Tibial nerve (tissue), 4 donors: Measurements from ENCODE around the gene VEGFB. TPM values are rescaled to one million over a fixed set of nuclear protein-coding genes. Genes with fewer than 3 reads are reported as not detected.
A peak's percentile ranks its signal among the peaks of the same experiment; 100 is the strongest.

Experiments
- DNase-seq, 2 donors: peaks; one replicate each; pipeline ENCODE4 v3.0.0-alpha.2; 2019; ENCODE audit warnings: low spot score in 2 of 2
- H3K27ac ChIP-seq, 4 donors: fragments of 200-600 bp; sonication (generic) in 3 of 4; one replicate each; pipeline ENCODE4 v1.5.1; 2017 to 2019; ENCODE audit warnings: mild to moderate bottlenecking in 1 of 4
- H3K27me3 ChIP-seq, 2 donors: fragments of 200-600 bp; sonication (generic) in 1 of 2; one replicate each; pipeline versions ENCODE4 v1.5.1 to v1.6.0; 2017 to 2019
- H3K36me3 ChIP-seq, 3 donors: fragments of 200-600 bp; sonication (generic); one replicate each; pipeline ENCODE4 v1.5.1; 2018 to 2019
- H3K4me1 ChIP-seq, 4 donors: fragments of 200-600 bp; sonication (generic) in 3 of 4; one replicate each; pipeline ENCODE4 v1.5.1; 2017 to 2019
- H3K4me3 ChIP-seq, 4 donors: fragments of 200-600 bp; sonication (generic) in 3 of 4; one replicate each; pipeline ENCODE4 v1.5.1; 2017 to 2019; ENCODE audit warnings: mild to moderate bottlenecking in 1 of 4, moderate library complexity in 1 of 4
- H3K9me3 ChIP-seq, 4 donors: fragments of 200-600 bp; sonication (generic) in 3 of 4; one replicate each; pipeline ENCODE4 v1.5.1; 2017 to 2019
- EP300 ChIP-seq, 2 donors: sonication (generic); formaldehyde crosslinking; IDR thresholded peaks; one replicate each; pipeline ENCODE4 v1.6.1; 2017; ENCODE audit warnings: antibody characterized with exemption in 2 of 2, mild to moderate bottlenecking in 1 of 2
- POLR2A ChIP-seq, 2 donors: fragments of 450-650 bp; IDR thresholded peaks; one replicate each; pipeline ENCODE4 v1.6.1; 2017; ENCODE audit warnings: antibody characterized with exemption in 2 of 2, mild to moderate bottlenecking in 2 of 2, moderate library complexity in 2 of 2
- WGBS, 2 donors: methylation state at CpG; one replicate each; pipeline ENCODE4 v1.1.5; 2018; 5-methylcytosine and 5-hydroxymethylcytosine counted together
- total RNA-seq, 4 donors: library from RNA; depleted of rRNA; stranded (reverse); fragments of >200 nt; gene quantifications; one replicate each; pipeline ENCODE4 v1.1.0, GENCODE V29; 2016
- TF ChIP-seq, protein P1 (sequence below), 5 experiments: fragments of 200-600 bp in 3 of 5; fragments of 450-650 bp in 2 of 5; sonication (generic) in 3 of 5; IDR thresholded peaks; one replicate each; pipeline ENCODE4 v1.5.1; 2016 to 2019; ENCODE audit warnings: antibody characterized with exemption in 5 of 5, mild to moderate bottlenecking in 3 of 5, moderate library complexity in 2 of 5

VEGFB gene
- total RNA-seq, 4 donors from 2014 or later, result 84.3 to 129 (median 109) TPM

DNA sequence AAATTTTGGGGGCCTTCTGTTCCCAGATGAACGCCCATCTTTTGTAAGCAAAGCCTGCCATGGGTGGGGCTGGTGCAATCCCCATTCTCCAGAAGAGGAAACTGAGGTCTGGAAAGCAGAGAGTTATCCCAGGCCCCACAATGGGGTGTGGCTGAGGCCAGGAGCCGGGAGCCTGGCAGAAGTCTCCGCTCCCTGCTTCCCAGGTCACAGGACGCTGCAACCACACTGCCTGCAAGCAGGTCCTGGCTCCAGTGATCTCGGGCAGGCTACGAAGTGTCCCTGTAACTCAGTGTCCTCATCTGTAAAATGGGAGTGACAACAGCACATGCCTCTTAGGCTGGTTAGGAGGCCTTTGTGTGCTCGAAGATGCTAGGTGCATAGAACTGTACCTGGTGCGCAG lies 18.7 kb downstream of the VEGFB start:
- peaks cover 0 to 37% (median 0%) of the 10 kb centered on the region in 3 donors for H3K36me3 ChIP-seq
- peaks cover 0 to 55% (median 21%) of the 10 kb centered on the region in 4 donors for H3K4me1 ChIP-seq
- H3K27ac ChIP-seq, result peak overlapping the region in 2 of 4 donors; percentile 75 to 89
- TF ChIP-seq, protein P1, sequence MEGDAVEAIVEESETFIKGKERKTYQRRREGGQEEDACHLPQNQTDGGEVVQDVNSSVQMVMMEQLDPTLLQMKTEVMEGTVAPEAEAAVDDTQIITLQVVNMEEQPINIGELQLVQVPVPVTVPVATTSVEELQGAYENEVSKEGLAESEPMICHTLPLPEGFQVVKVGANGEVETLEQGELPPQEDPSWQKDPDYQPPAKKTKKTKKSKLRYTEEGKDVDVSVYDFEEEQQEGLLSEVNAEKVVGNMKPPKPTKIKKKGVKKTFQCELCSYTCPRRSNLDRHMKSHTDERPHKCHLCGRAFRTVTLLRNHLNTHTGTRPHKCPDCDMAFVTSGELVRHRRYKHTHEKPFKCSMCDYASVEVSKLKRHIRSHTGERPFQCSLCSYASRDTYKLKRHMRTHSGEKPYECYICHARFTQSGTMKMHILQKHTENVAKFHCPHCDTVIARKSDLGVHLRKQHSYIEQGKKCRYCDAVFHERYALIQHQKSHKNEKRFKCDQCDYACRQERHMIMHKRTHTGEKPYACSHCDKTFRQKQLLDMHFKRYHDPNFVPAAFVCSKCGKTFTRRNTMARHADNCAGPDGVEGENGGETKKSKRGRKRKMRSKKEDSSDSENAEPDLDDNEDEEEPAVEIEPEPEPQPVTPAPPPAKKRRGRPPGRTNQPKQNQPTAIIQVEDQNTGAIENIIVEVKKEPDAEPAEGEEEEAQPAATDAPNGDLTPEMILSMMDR (IDR thresholded peaks at IDR 0.05), result no peak
- no peak for TF ChIP-seq POLR2A (IDR thresholded peaks at IDR 0.05)
- no peak for TF ChIP-seq EP300 (IDR thresholded peaks at IDR 0.05)
- H3K9me3 ChIP-seq, result no peaks in the 10 kb centered on the region
- no peaks in the 10 kb centered on the region for H3K27me3 ChIP-seq
- peak overlapping the region in 2 of 4 donors; percentile 61 to 96 for H3K4me3 ChIP-seq
- 72 to 78% methylated on average over 6 to 8 of the region's 8 CpGs for whole genome bisulfite sequencing, 2 donors
- no peak for DNase-seq

DNA sequence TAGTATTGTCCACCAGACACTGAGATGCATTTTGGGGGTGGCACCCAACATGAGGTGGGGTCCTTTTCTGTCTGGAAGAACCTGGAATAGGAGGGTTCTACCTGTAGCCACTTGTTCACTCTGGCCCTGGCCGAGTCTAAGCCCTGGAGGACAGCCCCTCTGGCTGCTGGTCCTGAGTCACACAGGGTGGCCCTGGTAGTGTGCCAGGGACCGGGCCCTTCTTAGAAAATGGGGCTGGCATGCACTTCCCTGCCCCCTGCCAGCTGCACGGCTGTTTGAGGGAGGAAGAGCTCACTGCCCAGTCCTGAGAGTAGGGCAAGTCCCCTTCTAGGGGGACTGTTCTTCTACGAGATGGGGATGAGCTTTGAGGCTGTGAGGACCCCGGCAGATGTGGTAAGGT lies 19.1 kb downstream of the VEGFB start:
- Histone ChIP-seq H3K36me3 (peaks cover 0 to 41% (median 0%) of the 10 kb centered on the region in 3 donors), H3K4me1 (peaks cover 0 to 50% (median 21%) of the 10 kb centered on the region in 4 donors), H3K27me3 (no peaks in the 10 kb centered on the region), H3K4me3 (no peak overlapping the region), H3K9me3 (no peaks in the 10 kb centered on the region), H3K27ac (no peak overlapping the region)
- 32 to 43% methylated on average over 5 of the region's 5 CpGs for WGBS, 2 donors
- no peak for DNase-seq
- TF ChIP-seq, protein P1 (IDR thresholded peaks at IDR 0.05), result no peak
- TF ChIP-seq EP300 (IDR thresholded peaks at IDR 0.05) (no peak), POLR2A (IDR thresholded peaks at IDR 0.05) (no peak)

DNA sequence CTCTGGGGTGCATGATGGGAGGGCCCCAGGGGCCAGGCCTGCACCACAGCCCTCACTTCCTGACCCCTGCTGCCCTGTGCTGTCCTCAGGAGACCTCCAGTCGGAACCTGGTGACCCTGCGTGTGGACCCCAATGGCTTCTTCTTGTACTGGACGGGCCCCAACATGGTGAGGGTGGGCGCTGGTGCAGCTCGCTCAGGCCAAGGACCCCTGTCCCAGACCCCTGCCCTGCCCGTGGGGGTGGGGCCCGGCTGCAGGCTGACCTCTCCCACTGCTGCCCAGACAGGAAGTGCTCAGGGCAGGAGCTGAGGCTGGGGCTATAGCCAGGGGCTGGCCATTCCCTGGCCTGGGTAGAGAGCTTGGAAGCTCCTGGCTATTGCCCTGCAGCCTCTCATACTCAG lies 19.9 kb downstream of the VEGFB start:
- 69 to 81% methylated on average over 4 to 7 of the region's 7 CpGs for WGBS, 2 donors
- Histone ChIP-seq H3K9me3 (no peaks in the 10 kb centered on the region), H3K27me3 (no peaks in the 10 kb centered on the region), H3K27ac (no peak overlapping the region), H3K4me1 (peaks cover 0 to 42% (median 21%) of the 10 kb centered on the region in 4 donors), H3K4me3 (no peak overlapping the region), H3K36me3 (peaks cover 0 to 50% (median 6%) of the 10 kb centered on the region in 3 donors)
- no peak for TF ChIP-seq POLR2A (IDR thresholded peaks at IDR 0.05)
- TF ChIP-seq, protein P1 (IDR thresholded peaks at IDR 0.05), result no peak
- no peak for DNase-seq

DNA sequence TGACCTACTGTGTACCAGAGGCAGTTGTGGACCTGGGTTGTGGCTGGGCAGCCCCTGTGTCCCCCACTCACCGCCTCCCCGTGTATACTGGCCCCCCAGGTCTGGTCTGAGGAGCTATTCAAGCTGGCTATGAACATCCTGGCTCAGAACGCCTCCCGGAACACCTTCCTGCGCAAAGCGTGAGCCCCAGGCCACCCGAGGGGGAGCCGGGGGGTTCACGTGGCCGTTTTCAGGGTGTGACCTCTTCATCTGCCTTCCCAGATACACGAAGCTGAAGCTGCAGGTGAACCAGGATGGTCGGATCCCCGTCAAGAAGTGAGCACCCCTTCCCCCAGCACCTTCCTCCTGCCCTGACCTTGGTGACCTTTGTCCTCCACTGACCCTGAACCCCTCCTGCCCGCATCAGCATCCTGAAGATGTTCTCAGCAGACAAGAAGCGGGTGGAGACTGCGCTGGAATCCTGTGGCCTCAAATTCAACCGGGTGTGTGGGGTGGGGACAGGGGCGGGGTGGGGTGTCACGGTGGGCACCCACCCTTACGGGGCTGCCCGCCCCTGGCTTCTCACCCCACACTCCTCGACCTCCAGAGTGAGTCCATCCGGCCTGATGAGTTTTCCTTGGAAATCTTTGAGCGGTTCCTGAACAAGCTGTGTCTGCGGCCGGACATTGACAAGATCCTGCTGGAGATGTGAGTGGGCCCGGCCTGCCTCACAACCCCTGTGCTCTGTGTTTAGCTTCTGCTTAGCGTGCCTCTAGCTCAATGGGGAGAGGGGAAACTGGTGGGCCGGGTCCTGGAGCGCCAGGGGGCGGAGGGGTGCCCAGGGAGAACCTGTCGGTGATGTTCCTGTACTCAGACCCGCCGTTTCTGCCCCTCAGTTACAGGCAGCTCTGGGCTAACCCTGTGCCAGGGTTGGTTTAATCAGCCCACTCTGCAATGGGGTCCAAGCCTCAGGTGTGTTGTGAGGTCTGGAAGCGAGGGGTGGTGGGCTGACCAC lies 21.0 kb downstream of the VEGFB start:
- Histone ChIP-seq H3K9me3 (no peaks in the 10 kb centered on the region), H3K4me1 (peaks cover 0 to 32% (median 20%) of the 10 kb centered on the region in 4 donors), H3K27me3 (no peaks in the 10 kb centered on the region), H3K36me3 (peaks cover 0 to 61% (median 6%) of the 10 kb centered on the region in 3 donors), H3K4me3 (no peak overlapping the region), H3K27ac (no peak overlapping the region)
- DNase-seq, result no peak
- TF ChIP-seq EP300 (IDR thresholded peaks at IDR 0.05) (no peak), POLR2A (IDR thresholded peaks at IDR 0.05) (no peak)
- TF ChIP-seq, protein P1 (IDR thresholded peaks at IDR 0.05), result no peak
- WGBS, 2 donors, result 84 to 91% methylated on average over 17 to 28 of the region's 35 CpGs

DNA sequence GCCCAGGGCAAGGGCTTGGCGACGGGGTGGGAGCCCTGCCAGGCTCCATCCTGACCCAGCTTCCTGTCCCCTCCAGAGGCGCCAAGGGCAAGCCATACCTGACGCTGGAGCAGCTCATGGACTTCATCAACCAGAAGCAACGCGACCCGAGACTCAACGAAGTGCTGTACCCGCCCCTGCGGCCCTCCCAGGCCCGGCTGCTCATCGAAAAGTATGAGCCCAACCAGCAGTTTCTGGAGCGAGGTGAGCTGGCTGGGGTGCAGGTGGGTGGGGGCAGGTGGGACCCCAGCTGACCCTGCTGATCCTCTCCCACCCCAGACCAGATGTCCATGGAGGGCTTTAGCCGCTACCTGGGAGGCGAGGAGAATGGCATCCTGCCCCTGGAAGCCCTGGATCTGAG lies 21.9 kb downstream of the VEGFB start:
- WGBS, 2 donors, result 75 to 93% methylated on average over 5 to 13 of the region's 15 CpGs
- H3K36me3 ChIP-seq, result peaks cover 0 to 67% (median 6%) of the 10 kb centered on the region in 3 donors

More for the DNA sequence above, 21.9 kb downstream of the VEGFB start:
- DNase-seq, result no peak
- H3K27me3 ChIP-seq, result no peaks in the 10 kb centered on the region
- H3K4me1 ChIP-seq, result peaks cover 0 to 25% (median 13%) of the 10 kb centered on the region in 4 donors
- TF ChIP-seq POLR2A (IDR thresholded peaks at IDR 0.05) (no peak), EP300 (IDR thresholded peaks at IDR 0.05) (no peak)
- TF ChIP-seq, protein P1 (IDR thresholded peaks at IDR 0.05), result no peak
- no peak overlapping the region for H3K4me3 ChIP-seq
- H3K27ac ChIP-seq, result no peak overlapping the region
- no peaks in the 10 kb centered on the region for H3K9me3 ChIP-seq
